CD1c-positive myeloid dendritic cell (primary cell): ENCODE measurements around the gene ADAP1.
"Not testable (repeated sequence)": the region's sequence is repeated elsewhere in the genome, so short reads cannot be mapped to it uniquely, and the experiment has no call there.

Experiments
- DNase-seq: peaks from one replicate; pipeline ENCODE4 v3.0.0-alpha.2; 2016; ENCODE audit errors: extremely low spot score

The ADAP1 gene

DNA sequence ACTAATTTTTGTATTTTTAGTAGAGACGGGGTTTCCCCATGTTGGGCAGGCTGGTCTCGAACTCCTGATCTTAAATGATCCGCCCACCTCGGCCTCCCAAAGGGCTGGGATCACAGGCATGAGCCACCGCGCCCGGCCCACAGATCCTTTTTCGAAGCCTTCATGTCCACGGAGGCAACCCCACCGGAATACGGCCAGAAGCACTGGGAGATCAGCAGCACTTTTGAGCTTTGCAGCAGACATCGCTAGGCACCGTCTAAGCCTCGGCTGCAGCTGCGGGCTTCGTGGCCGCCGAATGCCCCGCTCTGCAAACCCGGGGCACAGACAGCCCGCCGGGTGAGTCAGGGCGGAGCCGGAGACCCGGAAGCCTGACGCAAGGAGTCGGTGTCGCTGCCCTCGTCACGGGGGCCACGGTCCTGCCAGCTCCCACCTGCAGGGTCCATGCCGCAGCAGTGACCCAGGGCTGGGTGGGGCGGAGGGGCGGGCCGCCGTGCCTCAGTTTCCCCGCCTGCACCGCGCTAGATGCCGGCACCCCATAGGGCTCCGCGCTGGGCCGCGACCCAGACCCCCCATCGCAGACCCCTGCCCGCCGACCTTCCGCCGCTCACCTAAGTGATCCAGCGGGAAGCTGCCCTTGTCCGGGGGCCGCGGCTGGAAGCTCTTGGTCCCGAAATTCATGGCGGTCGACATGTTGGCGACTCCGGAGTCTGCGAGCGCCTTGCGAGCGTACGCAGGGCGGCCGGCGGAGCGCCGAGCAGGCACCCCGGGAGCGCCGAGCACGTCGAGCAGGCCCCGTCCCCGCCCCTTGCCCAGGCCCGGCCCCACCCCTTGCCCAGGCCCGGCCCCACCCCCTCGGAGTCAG, 20.6 kb upstream of the ADAP1 start, which contains the start of gene COX19:
COX19 (minus strand) TSS at position 730 of the 862 bp plus-strand sequence; CDS start at position 690, 40 bp downstream.
- peak; percentile 91 for DNase-seq

DNA sequence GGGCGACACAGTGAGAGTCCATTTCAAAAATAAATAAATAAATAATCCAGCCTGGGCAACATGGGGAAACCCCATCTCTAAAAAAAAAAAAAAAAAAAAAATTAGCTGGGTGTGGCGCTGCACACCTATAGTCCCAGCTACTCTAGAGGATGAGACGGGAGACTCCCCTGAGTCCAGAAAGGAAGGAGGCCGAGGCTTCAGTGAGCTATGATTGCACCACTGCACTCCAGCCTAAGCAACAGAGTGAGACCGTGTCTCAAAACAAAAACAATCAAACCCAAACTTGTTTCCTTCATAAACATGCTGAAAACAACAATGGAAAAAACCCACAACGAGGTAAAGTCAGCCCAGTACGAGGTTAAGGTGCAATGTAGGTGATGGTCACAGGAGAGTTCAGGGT, 19.7 kb upstream of the ADAP1 start:
- peak; percentile 56 for DNase-seq

DNA sequence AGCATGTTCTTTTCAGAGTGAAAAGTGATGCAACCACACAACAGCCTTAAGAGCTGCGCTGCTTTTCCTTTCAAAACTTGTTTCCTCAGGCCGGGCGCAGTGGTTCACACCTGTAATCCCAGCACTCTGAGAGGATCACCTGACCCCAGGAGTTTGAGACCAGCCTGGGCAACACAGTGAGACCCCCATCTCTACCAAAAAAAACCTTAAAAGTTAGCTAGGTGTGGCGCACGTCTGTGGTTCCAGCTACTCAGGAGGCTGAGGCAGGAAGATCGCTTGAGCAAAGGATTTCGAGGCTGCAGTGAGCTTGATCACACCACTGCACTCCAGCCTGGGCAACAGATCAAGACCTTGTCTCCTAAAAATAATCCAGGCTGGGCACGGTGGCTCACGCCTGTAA, 18.8 kb upstream of the ADAP1 start:
- no peak for DNase-seq

DNA sequence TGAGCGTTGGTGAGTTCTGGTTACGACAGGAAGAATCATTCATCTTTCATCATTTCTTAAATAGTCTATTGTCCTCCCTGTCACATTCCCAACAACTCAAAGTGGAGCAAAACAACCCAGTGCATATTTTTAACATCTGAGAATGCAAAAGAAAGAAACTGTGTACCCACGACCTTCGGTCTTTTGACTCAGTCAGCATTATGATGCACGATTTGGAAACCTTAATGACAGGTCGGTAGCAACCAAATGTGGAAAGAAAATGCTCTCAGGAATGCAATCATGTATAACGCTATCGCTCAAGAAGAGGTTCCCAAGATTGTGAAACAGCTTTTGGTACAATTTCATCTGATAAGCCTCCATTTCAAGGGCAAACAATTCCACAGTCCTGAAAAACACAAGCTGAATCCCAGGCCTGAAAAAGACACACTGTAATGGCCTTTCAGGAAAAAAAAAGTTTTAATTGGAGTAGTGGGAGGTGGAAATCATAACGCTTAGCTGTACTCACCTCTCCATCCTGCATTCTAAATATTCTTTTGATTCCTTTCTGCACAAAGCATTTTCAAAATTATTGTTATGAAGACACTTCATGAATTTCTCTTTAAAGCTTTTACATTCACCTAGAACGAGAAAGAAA, 18.3 kb upstream of the ADAP1 start:
- DNase-seq: no peak

DNA sequence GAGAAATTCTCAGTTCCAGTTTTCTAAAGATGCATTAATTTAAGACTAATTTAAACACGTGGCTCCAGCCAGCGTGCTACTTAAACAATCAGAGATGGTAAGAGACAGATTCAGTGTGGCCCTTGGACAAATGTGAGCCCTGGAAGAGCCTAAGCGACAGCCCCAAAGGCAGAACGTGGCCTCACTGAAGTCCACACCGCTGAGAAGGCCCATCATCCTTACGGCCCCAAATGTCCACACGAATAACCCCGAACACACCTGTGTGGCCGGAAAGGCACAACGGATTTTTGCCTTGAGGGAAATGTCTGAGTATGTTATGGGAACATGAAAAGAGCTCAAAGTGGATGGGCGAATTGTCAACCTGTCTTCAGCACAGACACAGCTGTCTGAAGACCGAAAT, 17.6 kb upstream of the ADAP1 start:
- peak; percentile 78 for DNase-seq

DNA sequence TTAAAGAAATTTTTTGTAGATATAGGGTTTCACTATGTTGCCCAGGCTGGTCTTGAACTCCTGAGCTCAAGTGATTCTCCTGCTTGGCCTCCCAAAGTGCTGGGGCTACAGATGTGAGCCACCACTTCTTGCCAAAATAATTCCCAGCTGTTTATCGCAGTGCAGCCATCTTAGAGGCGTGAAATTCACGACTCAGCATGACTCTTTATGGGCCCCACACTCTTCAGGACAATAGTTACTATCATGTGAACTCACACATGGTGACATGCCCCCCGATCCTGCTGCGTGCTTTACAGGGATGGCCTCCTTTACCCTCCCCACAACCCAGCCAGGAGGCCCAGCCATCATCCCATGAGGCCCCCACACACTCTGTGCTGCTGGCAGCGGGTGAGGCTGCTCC, 16.3 kb upstream of the ADAP1 start:
- no peak for DNase-seq

DNA sequence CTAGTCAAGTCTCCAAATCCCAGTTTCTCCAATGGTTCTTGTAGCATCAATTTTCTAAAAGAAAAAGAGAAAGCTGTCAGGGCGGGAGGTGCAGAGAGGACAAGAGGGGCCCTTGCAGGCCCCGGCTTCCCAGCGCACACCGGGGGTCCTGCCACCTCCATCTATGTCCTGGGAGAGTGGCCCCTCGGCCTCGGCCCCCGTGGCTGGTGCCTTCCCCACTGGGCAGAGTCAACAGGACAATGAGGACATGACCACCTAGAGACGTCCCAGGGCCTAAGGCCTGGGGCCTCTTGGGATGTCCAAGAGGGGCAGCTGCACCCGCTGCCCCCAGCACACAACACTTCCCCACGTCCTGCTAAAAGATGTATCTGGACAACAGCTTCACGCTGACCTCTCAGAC, 14.9 kb upstream of the ADAP1 start:
- no peak for DNase-seq

DNA sequence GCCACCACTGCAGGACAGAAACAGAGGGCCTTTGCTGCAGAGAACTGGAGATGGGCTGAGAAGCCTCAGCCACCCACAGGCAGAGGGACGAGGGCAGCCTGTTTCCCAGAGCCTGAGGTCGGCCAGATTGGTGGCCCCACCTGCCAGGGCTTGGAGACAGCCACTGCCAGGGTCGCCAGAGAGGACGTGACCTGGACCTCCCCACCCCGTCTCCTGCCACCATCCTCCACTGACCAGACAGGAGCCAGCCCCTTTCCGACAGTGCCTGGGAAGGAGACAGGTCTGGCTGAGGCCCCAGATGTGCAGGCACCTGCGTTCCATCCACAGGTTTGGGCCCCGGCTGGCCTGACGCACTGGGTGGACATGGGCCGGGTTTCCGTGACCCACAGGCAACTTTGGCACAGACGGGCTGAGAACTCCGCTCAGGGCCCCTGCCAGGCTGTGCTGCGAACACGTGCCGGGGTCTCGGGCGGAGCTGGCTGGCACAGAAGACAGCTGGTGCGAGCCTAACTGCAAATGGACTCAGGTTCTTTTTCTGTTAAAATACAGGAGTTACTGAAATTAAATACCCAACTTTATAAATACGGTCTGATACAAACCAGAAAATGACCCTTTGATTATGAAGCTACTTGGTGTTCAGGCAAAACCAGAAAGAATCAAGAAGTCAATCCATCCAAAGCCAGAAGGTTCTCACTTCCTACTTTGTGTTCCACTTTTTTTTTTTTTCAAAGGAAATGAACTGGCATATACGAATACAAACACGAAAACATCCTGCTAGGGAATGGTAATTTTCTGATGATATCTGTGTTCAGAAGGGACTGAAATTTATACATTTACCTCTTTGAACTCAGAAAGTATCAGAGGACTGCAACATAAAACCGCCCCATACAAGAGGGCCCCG, 14.0 kb upstream of the ADAP1 start:
- DNase-seq: peak; percentile 70

DNA sequence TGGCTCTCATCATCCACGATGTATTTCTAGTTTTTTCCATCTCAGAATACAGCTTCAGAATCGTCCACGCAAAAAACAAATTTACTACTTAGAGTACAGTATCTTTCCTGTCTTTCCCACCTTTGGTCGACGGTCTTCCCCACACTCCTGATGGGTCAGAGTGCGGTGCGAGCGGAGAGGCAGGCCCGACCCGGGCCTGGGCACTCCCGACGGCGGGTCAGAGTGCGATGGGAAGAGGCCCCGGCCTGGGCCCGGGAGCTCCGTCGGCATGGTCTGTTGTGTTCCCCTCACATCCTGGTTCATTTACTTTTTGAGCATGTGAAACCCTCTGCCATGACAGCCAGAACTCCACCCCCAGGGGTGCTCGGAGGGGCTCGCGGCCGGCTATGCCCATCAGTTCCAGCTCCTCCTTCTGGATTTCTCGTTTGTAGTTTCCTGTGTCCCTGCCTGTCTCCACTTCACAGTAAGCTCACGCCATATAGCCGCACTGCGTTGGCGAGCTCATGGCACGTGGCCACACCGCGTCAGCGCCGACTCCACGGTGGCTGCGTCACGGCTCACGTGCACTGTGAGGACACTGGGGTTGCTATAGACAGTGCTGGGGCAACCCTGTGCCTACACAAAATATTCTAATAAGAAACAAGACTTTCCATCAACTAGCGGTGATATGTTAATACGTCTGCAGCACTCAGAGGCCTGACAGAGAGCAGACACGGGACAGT, 13.0 kb upstream of the ADAP1 start:
- no peak for DNase-seq

DNA sequence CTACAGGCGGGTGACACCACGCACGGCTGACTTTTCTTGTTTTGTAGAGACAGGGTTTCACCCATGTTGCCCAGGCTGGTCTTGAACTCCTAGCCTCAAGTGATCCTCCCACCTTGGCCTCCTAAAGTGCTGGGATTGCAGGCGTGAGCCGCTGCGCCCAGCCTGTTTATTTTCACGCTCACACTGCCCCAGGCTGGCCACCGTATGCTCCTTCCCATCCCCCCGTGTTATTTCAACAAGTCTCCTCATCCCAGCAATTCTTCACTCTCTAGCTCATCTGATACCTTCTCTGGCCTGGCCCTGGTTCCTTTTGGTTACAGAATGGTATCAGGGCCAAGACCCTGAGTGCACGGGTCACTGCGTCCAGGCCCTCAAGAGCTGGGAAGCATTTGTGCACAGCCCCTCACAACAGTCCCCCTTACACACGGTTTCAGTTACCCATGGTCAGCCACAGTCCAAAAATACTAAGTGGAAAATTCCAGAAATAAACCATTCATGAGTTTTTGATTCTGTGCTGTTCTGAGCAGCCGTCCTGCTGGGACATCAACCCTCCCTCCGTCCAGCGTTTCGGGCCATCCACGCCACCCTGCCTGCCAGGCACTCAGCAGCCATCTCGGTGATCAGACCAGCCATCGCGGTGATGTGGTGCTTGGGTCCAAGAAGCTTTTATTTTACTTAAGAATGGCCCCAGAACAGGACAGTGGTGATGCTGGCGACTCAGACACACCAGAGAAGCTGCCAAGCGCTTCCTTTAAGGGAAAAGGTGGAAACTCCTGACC, 12.0 kb upstream of the ADAP1 start:
- DNase-seq: no peak

DNA sequence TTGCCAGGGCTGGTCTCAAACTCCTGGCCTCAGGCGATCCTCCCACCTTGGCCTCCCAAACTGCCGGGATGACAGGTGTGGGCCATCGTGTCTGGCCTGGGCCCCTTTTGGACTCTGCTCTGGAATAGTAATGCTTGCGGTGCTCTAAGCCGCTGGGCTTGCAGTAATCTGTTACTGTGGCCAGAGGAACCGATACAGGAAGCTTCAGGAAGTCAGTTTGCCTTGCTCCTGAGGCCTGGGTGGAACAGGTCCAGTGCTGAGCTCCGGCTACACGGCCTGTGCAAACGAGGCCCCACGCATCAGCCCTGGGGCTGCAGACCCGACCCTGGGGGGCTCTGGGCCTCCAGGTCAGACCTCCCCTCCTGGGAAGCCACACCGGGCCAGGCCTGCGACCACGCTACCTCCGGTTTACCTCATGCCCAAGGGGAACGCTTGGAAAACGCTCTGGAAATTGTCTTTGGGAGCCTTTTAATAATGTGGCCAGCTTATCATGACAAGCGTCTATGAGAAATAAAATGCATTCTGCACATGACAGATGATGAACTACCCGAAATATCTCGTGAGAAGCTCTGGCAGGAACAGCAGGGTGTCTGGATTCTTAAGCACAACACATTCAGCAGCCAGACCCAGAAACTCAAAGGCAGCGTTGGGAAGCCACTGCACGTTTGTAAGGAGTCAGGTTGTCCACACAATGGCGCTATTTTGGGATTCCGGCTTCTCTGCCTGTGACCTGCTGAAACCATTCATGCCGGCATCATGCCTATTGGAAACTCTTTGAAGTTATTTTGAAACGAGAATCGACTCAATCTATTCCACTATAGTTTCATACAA, 10.1 kb upstream of the ADAP1 start:
- peak; percentile 82 for DNase-seq

DNA sequence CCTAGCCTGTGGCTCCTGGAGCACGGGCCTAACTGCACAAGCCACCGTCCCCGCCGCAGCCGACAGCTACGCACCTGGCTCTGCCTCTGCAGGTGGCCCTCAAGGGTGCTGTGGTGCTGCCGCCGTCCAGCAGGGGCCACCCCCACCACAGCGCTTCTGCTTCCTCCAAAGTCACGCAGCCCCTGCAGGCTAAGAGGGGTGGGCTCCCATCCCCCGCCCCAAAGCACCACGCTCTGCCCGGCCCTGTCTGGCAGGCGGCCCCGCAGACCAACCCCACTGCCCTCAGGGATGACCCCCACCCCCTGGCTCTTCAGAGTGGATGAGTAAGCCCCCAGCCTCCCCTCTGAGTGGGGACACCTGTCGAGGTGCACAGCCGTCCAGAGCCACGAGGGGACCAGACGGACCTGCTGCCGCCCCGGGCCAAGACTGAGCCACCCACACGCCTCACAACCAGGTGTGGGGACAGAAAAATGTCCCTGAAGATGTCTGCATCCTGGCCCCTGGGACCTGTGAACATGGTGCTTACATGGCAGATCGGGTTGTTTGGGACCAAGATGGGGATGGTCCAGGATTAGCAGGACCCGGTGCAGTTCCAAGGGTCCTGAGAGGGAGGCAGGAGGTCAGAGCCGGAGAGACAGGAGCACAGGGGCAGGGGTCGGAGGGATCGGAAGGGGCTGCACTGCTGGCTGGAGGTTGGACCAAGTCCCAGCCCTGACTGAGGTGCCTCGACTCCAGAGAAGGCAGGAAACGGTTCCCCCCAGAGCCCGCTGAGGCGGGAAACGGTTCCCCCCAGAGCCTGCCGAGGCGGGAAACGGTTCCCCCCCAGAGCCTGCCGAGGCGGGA, 9.0 kb upstream of the ADAP1 start:
- DNase-seq: no peak

DNA sequence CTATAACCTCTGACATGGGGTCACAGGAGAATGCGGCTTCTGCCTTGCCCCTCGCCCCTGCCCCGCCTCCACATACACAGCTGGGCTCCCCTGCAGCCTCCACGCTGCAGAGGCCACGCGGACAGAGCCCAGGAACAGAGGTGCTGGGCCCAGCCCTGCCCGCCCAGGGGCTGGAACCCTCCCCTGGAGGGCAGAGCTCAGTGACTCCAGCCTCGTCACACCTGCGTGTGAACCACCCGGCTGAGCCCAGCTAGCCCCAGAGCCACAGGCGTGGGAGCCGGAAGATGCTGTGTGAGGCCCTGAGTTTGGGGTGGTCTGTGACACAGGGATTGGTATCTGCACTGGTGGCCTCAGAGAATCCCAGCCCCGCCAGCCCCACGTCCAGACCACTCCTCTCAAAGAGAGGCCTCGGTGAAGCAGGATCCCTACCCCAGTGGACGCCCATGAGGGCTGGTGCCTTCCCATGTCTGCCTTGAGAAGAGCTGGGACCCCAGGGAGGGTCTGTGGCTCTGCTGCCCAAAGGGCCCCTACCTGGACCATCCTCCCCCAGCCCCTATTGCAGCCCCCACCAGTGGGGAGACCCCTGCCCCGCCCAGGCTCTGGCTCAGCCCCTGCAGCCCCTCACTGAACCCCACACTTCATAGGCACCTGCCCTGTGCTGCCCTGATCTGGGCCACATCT, 8.1 kb upstream of the ADAP1 start:
- DNase-seq: no peak

DNA sequence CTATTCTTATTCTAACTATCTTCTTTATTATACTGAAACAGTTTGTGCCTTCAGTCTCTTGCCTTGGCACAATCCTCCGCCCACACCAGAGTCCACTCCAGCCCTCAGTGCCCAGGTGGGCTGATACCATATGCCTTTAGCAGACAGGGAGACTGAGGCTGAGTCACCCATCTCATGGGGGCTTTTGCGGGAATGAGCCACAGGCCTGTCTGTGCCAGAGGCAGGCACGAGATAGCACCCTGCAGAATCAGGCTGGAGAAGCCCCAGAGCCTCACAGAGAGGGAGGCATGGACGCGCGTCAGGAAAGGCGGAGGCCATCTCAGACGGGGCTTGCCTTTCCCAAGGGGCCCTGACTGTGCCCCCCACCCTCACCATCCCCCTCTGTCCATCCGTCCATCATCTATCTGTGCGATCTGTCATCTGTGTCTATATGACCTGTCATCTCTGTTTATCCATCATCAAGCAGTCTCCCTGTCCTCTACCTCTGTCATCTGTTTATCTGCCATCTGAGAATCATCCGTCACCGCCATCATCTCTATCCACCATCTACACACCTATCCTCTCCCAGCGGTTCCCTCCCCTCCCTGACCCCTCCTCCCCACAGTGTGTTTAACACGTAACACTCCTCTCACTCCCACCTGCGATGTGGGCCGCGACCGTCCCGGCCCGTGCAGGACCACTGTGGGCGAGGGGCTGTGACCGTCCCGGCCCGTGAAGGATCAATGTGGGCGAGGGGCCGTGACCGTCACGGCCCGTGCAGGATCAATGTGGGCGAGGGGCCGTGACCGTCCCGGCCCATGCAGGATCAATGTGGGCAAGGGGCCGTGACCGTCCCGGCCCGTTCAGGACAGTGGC, 7.3 kb upstream of the ADAP1 start:
- no peak for DNase-seq

DNA sequence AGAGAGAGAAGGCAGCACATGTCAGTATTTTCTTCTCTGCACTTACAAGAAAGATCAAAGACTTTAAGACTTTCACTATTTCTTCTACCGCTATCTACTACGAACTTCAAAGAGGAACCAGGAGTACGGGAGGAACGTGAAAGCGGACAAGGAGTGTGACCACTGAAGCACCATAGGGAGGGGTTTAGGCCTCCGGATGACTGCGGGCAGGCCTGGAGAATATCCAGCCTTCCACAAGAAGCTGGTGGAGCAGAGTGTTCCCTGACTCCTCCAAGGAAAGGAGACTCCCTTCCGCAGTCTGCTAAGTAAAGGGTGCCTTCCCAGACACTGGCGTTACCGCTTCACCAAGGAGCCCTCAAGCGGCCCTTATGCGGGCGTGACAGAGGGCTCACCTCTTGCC, 6.5 kb upstream of the ADAP1 start:
- not testable (repeated sequence) for DNase-seq

DNA sequence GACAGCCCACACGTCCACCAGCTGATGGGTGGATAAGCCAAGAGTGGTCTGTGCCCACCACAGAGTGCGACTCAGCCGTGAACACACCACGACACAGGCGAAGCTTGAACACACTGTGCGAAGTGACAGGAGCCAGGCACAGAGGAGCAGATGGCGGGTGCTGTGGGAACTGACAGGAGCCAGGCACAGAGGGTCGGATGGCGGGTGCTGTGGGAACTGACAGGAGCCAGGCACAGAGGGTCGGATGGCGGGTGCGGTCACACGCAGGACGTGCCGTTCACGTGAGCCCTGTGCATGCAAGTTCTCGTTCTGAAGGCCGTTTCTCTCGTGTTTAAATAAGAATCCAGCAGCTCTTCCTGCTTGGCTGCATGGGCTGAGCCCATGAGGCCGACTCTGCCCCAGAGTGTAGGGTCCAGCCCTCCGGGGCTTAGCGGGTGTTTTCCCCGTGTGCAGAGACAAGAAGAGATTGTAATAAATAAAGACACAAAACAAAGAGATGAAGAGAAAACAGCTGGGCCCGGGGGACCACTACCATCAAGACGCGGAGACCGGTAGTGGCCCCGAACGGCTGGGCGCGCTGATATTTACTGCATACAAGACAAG, 5.9 kb upstream of the ADAP1 start:
- DNase-seq: no peak

DNA sequence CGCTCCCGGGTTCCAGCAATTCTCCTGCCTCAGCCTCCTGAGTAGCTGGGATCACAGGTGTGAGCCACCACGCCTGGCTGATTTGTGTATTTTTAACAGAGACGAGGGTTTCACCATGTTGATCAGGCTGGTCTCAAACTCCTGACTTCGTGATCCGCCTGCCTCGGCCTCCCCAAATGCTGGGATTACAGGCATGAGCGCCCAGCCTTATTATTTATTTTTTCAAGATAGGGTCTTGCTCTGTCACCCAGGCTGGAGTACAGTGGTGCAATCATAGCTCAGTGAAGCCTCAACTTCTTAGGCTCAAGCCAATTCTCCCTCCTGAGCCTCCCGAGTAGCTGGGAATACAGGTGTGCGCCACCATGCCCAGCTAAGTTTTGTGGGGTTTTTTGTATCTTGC, 5.3 kb upstream of the ADAP1 start:
- DNase-seq: not testable (repeated sequence)
